Upper lobe of right lung (tissue), 1 donor: ENCODE data around the gene CPZ. TPM values are rescaled to one million over a fixed set of nuclear protein-coding genes. Genes with fewer than 3 reads are reported as not detected.
A peak's percentile ranks its signal among the peaks of the same experiment; 100 is the strongest.

Experiments used
- ATAC-seq: fragments of 200-7000 bp; cut with Tn5 transposase; one replicate; pipeline ENCODE4 v1.9.1; 2020; ENCODE audit warnings: mild to moderate bottlenecking, moderate library complexity
- DNase-seq: peaks from one replicate; pipeline ENCODE4 v3.0.0-alpha.2; 2020
- H3K27ac ChIP-seq: fragments of 200-600 bp; one replicate; pipeline ENCODE4 v1.8.0; 2022
- H3K27me3 ChIP-seq: fragments of 200-600 bp; one replicate; pipeline ENCODE4 v1.8.0; 2022; ENCODE audit warnings: mild to moderate bottlenecking
- H3K36me3 ChIP-seq: fragments of 200-600 bp; one replicate; pipeline ENCODE4 v1.8.0; 2022
- H3K4me1 ChIP-seq: fragments of 200-600 bp; one replicate; pipeline ENCODE4 v1.8.0; 2022
- H3K4me3 ChIP-seq: fragments of 200-600 bp; one replicate; pipeline ENCODE4 v1.8.0; 2022; ENCODE audit warnings: mild to moderate bottlenecking
- H3K9me3 ChIP-seq: fragments of 200-600 bp; one replicate; pipeline ENCODE4 v1.8.0; 2022
- intact Hi-C: fragments of 100-400 bp; cut with DNase I; formaldehyde crosslinking; loops from one replicate; pipeline ENCODE4 v1.11.0; 2022
- total RNA-seq: library from RNA; stranded (reverse); fragmentation: NEBNext Ultra II Directional; extraction: Animal tissue kit (Norgen Biotek cat#: 25700); gene quantifications from one replicate; pipeline ENCODE4 v1.2.1, GENCODE V29; 2021
- TF ChIP-seq, protein P1 (sequence below): fragments of 200-600 bp; IDR thresholded peaks from one replicate; pipeline ENCODE4 v1.8.0; 2022; ENCODE audit warnings: antibody characterized with exemption
- donor health status: DM: no; HTN: yes; CAD: no; lungs with severe emphysema.

The CPZ gene
- total RNA-seq, 1 donor from 2014 or later = 6.7 TPM

DNA sequence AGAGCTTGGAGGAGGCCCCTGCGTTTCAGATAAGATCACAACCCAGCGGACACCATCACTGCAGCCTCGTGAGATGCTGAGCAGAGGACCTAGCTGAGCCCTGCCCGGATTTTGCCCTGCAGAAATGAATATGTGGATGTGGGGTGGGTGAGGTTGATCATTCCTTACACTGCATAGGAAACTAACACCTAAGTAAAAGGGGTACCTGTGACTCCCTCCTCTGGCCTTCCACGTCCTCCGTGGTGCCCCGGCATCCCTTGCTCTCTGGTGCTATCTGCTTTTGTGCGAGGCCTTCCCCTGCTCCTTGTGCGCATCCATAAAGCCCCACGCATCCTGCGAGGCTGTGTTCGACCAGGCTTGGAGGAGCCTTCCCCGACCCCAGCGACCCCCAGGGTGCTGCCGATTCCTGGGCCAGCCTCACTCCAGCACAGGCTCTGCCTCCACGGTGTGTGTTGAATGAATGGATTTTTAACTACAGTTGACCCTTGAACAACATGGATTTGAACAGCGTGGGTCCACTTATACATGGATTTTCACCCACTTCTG lies 37.9 kb upstream of the CPZ start:
- TF ChIP-seq, protein P1, sequence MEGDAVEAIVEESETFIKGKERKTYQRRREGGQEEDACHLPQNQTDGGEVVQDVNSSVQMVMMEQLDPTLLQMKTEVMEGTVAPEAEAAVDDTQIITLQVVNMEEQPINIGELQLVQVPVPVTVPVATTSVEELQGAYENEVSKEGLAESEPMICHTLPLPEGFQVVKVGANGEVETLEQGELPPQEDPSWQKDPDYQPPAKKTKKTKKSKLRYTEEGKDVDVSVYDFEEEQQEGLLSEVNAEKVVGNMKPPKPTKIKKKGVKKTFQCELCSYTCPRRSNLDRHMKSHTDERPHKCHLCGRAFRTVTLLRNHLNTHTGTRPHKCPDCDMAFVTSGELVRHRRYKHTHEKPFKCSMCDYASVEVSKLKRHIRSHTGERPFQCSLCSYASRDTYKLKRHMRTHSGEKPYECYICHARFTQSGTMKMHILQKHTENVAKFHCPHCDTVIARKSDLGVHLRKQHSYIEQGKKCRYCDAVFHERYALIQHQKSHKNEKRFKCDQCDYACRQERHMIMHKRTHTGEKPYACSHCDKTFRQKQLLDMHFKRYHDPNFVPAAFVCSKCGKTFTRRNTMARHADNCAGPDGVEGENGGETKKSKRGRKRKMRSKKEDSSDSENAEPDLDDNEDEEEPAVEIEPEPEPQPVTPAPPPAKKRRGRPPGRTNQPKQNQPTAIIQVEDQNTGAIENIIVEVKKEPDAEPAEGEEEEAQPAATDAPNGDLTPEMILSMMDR = no peak
- Histone ChIP-seq H3K4me1 (no peaks in the 10 kb centered on the region), H3K9me3 (no peaks in the 10 kb centered on the region), H3K36me3 (no peaks in the 10 kb centered on the region), H3K27me3 (no peaks in the 10 kb centered on the region), H3K4me3 (no peak overlapping the region), H3K27ac (no peak overlapping the region)
- no peak for ATAC-seq
- peak; percentile 31 for DNase-seq
- intact Hi-C loops = no loop called here

DNA sequence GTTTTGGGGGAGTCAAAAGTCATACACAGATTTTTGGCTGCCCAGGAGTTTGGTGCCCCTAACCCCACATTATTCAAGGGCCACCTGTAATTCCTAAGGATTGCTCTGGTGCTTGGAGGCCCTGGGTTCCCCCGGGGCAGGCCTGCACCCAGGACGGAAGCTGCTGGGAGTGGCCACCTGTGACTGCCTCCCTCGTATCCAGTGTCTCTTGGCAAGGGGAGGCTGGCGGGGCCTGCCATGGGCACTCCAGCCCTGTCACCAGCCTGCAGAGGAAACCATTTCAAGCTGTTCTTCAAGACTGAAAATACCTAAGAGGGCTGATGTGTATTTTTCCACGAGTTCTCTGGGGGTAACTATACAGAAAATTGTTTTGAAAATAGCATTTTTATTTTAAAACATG lies 36.8 kb upstream of the CPZ start:
- no peaks in the 10 kb centered on the region for H3K9me3 ChIP-seq
- TF ChIP-seq, protein P1 = no peak
- H3K36me3 ChIP-seq = no peaks in the 10 kb centered on the region
- H3K27me3 ChIP-seq = no peaks in the 10 kb centered on the region
- H3K4me3 ChIP-seq = no peak overlapping the region
- intact Hi-C loops = no loop called here
- ATAC-seq (no peak), DNase-seq (peak; percentile 18)
- H3K4me1 ChIP-seq = no peaks in the 10 kb centered on the region
- H3K27ac ChIP-seq = no peak overlapping the region

DNA sequence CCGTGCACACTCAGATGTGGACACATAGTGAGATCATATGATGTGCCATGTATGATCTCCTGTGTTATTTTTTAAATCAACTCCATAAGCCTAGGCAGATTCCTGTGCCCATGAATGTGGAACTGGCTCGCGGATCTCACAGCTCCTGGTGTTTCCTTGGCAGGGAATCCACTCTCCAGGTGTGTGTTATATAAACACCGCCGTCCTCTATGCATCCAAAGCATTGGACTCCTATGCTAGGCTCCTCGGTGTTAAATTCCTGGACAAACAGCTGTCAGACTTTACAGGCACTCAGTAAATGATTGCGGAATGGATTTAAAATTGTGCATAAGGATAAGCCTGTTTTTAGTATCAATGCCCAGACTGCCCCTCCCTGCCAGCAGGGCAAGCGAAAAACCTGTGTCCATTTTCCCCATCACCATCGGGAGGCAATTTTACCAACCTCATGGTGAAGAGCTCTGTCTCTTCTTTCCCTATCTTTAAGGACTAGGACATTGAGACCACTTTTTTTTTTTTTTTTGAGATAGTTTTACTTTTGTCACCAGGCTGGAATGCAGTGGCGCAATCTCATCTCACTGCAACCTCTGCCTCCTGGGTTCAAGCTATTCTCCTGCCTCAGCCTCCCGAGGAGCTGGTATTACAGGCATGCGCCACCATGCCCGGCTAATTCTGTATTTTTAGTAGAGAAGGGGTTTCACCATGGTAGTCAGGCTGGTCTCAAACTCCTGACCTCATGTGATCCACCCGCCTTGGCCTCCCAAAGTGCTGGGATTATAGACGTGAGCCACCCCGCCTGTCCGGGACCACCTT lies 36.0 kb upstream of the CPZ start:
- Histone ChIP-seq H3K4me1 (no peaks in the 10 kb centered on the region), H3K27ac (no peak overlapping the region), H3K36me3 (no peaks in the 10 kb centered on the region), H3K4me3 (no peak overlapping the region), H3K9me3 (no peaks in the 10 kb centered on the region), H3K27me3 (no peaks in the 10 kb centered on the region)
- intact Hi-C loops = no loop called here
- DNase-seq (peak; percentile 25), ATAC-seq (no peak)
- TF ChIP-seq, protein P1 = no peak

DNA sequence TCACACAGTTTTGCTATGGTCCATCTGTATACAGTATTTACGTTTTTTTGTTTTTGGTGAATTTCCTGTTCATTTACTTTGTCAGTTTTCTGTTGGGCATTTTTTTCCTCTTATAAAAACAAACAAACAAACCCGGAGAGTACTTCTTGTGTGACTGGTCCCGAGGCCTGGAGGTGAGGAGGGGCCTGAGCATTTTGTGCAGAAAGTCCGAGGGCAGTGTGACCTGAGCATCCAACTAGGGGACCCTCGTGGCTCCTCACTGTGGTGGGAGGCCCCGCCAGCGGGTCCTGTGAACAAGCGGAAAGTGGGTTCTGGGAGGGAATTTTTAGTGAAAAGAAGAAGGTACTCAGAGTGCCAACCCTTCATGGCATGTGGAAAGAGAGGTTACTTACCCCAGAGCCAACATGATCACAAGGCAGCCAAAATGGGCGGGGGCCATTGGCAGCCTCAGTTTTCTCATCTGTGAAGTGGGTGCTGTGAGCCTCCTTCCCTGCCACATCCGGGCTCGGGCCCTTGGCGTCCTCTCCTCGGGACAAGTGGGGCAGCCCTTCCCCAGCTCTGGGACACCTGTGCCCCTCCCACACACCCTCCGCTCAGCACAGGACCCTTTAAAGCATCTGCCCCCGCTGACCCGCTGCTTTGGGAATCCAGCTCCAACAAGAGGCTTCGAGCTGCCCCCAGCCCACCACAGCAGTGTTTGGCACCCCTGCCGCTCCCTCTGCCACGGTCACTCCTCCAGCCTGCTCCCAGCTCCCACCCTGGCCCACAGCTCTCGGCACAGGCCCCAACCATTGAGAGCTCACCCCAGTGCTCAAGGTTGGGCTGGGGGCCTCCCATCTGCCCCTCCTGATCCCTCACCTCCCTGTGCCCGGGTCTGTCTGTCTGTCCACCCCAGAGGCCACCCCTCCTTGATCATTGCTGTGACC lies 35.2 kb upstream of the CPZ start:
- DNase-seq (peak; percentile 50), ATAC-seq (peak; percentile 25)

More for the DNA sequence above, 35.2 kb upstream of the CPZ start:
- intact Hi-C loops = no loop called here
- Histone ChIP-seq H3K27me3 (no peaks in the 10 kb centered on the region), H3K27ac (no peak overlapping the region), H3K36me3 (no peaks in the 10 kb centered on the region), H3K9me3 (no peaks in the 10 kb centered on the region), H3K4me1 (no peaks in the 10 kb centered on the region), H3K4me3 (no peak overlapping the region)
- TF ChIP-seq, protein P1 = no peak
